K562 (cell line): ENCODE measurements around the gene GYPC. TPM values are rescaled to one million over a fixed set of nuclear protein-coding genes. Genes with fewer than 3 reads are reported as not detected.
A peak's percentile ranks its signal among the peaks of the same experiment; 100 is the strongest.

Source experiments
- BCOR ChIP-seq: fragments of 450-650 bp; IDR thresholded peaks from 2 replicates; pipeline ENCODE4 v1.6.1; 2016
- CC2D1A ChIP-seq: fragments of 450-650 bp; IDR thresholded peaks from 2 replicates; pipeline ENCODE4 v1.6.1; 2017; ENCODE audit warnings: mild to moderate bottlenecking
- HMBOX1 ChIP-seq: sonication (generic); IDR thresholded peaks from 2 replicates; pipeline ENCODE4 v1.6.1; 2016
- JUN ChIP-seq, 2 experiments: sonication (generic) in 1 of 2; formaldehyde crosslinking in 1 of 2; IDR thresholded peaks; 2 replicates each; pipeline versions ENCODE4 v1.6.1 to v1.8.0; 2012 to 2022; ENCODE audit warnings: borderline replicate concordance in 2 of 2, mild to moderate bottlenecking in 2 of 2, improper control_type of control experiment in 1 of 2, low read depth in 1 of 2, low read length in 1 of 2, missing genetic modification reagents in 1 of 2
- NKRF ChIP-seq: fragments of 450-650 bp; IDR thresholded peaks from 2 replicates; pipeline ENCODE4 v1.6.1; 2016; ENCODE audit warnings: borderline replicate concordance
- NRF1 ChIP-seq, 2 experiments: fragments of 450-650 bp; IDR thresholded peaks in 1 of 2; conservative IDR thresholded peaks in 1 of 2; 2 replicates each; pipeline ENCODE4 v1.6.1; 2014; ENCODE audit warnings: mild to moderate bottlenecking in 2 of 2
- REST ChIP-seq, 2 experiments: fragments of 450-650 bp; formaldehyde crosslinking in 1 of 2; IDR thresholded peaks; 2 replicates each; pipeline versions ENCODE4 v1.4.0 to v1.6.1; 2014 to 2020; ENCODE audit warnings: mild to moderate bottlenecking in 2 of 2, borderline replicate concordance in 1 of 2, low read depth in 1 of 2
- RFX1 ChIP-seq: fragments of 450-650 bp; IDR thresholded peaks from 2 replicates; pipeline ENCODE4 v1.6.1; 2016; ENCODE audit warnings: mild to moderate bottlenecking, moderate library complexity
- SMAD4 ChIP-seq: fragments of 250-450 bp; sonication (Bioruptor Pico); conservative IDR thresholded peaks from 2 replicates; pipeline ENCODE4 v1.8.0; 2021; ENCODE audit warnings: inconsistent platforms, mild to moderate bottlenecking, moderate library complexity
- STAG1 ChIP-seq: sonication (generic); formaldehyde crosslinking; IDR thresholded peaks from 2 replicates; pipeline ENCODE4 v1.5.0; 2020; ENCODE audit warnings: missing genetic modification reagents, borderline replicate concordance
- ZBTB5 ChIP-seq: fragments of 450-650 bp; IDR thresholded peaks from 2 replicates; pipeline ENCODE4 v1.6.1; 2017; ENCODE audit warnings: antibody characterized with exemption
- ZNF134 ChIP-seq: fragments of 250-450 bp; sonication (Bioruptor Pico); conservative IDR thresholded peaks from 2 replicates; pipeline ENCODE4 v1.4.0; 2020
- ZNF217 ChIP-seq: sonication (generic); formaldehyde crosslinking; IDR thresholded peaks from 2 replicates; pipeline ENCODE4 v1.8.0; 2022; ENCODE audit warnings: mild to moderate bottlenecking, missing genetic modification reagents
- polyA plus RNA-seq, 8 experiments: library from polyadenylated mRNA; depleted of rRNA in 4 of 8; stranded (reverse) in 5 of 8; unstranded in 3 of 8; fragments of >200 nt; fragmentation: Nextera tagmentation in 2 of 8; fragmentation: Illumina TruSeq in 1 of 8; extraction: Ambion mirVana in 2 of 8; extraction: Trizol in 1 of 8; gene quantifications; 2 replicates each; pipeline versions ENCODE4 v1.2.1 to v1.2.3, GENCODE V29; 2011 to 2014; ENCODE audit warnings: inconsistent platforms in 1 of 8, missing spikeins in 1 of 8
- total RNA-seq, 7 experiments: library from RNA; depleted of rRNA in 6 of 7; stranded (reverse); fragments of >200 nt in 6 of 7; fragmentation: Illumina TruSeq in 2 of 7; extraction: Trizol in 2 of 7; gene quantifications; 2 replicates each; pipeline versions ENCODE4 v1.2.1 to v1.2.3, GENCODE V29; 2011 to 2021; ENCODE audit warnings: low replicate concordance in 1 of 7

The GYPC gene
- total and polyA plus RNA-seq, 9 of the 15 experiments (the other 6 are each of a cell fraction or from before 2014, with no cell fraction given): 50.6 to 282 (median 194) TPM

- TF ChIP-seq REST (IDR thresholded peaks at IDR 0.05; ENCODE audit: borderline replicate concordance): peak; percentile 35
- no peak for TF ChIP-seq REST (CRISPR knock-in tag; IDR thresholded peaks at IDR 0.05; ENCODE audit: low read depth)
- 0 out of 4 replicates have a peak, but pooled peaks of 1 of the 2 experiments have one; percentile 12 for TF ChIP-seq NRF1 (conservative IDR thresholded peaks at IDR 0.05 in 1 of 2, IDR thresholded peaks at IDR 0.05 in 1 of 2)
- TF ChIP-seq ZNF134 (CRISPR knock-in tag): no peak
- peak; percentile 68; the same call in 1 of the 2 replicates for TF ChIP-seq ZBTB5
- peak; percentile 80; the same call in 1 of the 2 replicates for TF ChIP-seq HMBOX1
- peak; percentile 40; the same call in 1 of the 2 replicates for TF ChIP-seq BCOR
- peak; percentile 92 for TF ChIP-seq SMAD4
- peak; percentile 96; the same call in 1 of the 2 replicates for TF ChIP-seq CC2D1A
- TF ChIP-seq JUN (IDR thresholded peaks at IDR 0.05; ENCODE audit: borderline replicate concordance, low read depth, low read length): 0 out of 2 replicates have a peak, but pooled peaks have one; percentile 5
- no peak for TF ChIP-seq JUN (CRISPR knock-in tag; IDR thresholded peaks at IDR 0.05; ENCODE audit: borderline replicate concordance)
- no peak for TF ChIP-seq NKRF
- TF ChIP-seq STAG1 (CRISPR knock-in tag): no peak
- 0 out of 2 replicates have a peak, but pooled peaks have one; percentile 6 for TF ChIP-seq RFX1
- TF ChIP-seq ZNF217 (CRISPR knock-in tag): no peak
Observed at GRCh38 chr2:126645211-126645618, 10.7 kb upstream of the GYPC start (continued).
